GM10847 (cell line): ENCODE results near the gene EXOC6B.

Source experiments
- POLR2A ChIP-seq: IDR thresholded peaks from 2 replicates; pipeline ENCODE4 v1.6.1; 2011; ENCODE audit not compliant: insufficient read length; ENCODE audit errors: extremely low read depth

Gene EXOC6B

GRCh38 chr2:72146347-72147302 lies 679.2 kb downstream of the EXOC6B start:
- no peak for TF ChIP-seq POLR2A

- TF ChIP-seq POLR2A: no peak
Observed at GRCh38 chr2:72145658-72146329, 680.0 kb downstream of the EXOC6B start.

- TF ChIP-seq POLR2A: no peak
Observed at GRCh38 chr2:72145289-72145657, 680.6 kb downstream of the EXOC6B start.

GRCh38 chr2:72144632-72145288 lies 681.1 kb downstream of the EXOC6B start:
- TF ChIP-seq POLR2A: no peak

- no peak for TF ChIP-seq POLR2A
Observed at GRCh38 chr2:72144274-72144631, 681.6 kb downstream of the EXOC6B start.

- TF ChIP-seq POLR2A: no peak
Observed at GRCh38 chr2:72143441-72144273, 682.2 kb downstream of the EXOC6B start.

GRCh38 chr2:72142570-72143440 lies 683.0 kb downstream of the EXOC6B start:
- no peak for TF ChIP-seq POLR2A

- no peak for TF ChIP-seq POLR2A
Observed at GRCh38 chr2:72141881-72142451, 683.9 kb downstream of the EXOC6B start.

- TF ChIP-seq POLR2A: no peak
Observed at GRCh38 chr2:72141032-72141645, 684.7 kb downstream of the EXOC6B start.

- TF ChIP-seq POLR2A: no peak
Observed at GRCh38 chr2:72140621-72140960, 685.2 kb downstream of the EXOC6B start.

- TF ChIP-seq POLR2A: no peak
Observed at GRCh38 chr2:72139874-72140620, 685.8 kb downstream of the EXOC6B start.

GRCh38 chr2:72139471-72139873 lies 686.4 kb downstream of the EXOC6B start:
- no peak for TF ChIP-seq POLR2A

- TF ChIP-seq POLR2A: no peak
Observed at GRCh38 chr2:72138921-72139381, 686.9 kb downstream of the EXOC6B start.
